ENCODE measurements around the gene AKR7A2. TPM values are rescaled to one million over a fixed set of nuclear protein-coding genes. Genes with fewer than 3 reads are reported as not detected.
"Not testable (repeated sequence)": the region's sequence is repeated elsewhere in the genome, so short reads cannot be mapped to it uniquely, and the experiment has no call there.

The AKR7A2 gene
- total and polyA plus RNA-seq, 7 experiments from 2014 or later: 15.7 to 115 (median 26.3) TPM

DNA sequence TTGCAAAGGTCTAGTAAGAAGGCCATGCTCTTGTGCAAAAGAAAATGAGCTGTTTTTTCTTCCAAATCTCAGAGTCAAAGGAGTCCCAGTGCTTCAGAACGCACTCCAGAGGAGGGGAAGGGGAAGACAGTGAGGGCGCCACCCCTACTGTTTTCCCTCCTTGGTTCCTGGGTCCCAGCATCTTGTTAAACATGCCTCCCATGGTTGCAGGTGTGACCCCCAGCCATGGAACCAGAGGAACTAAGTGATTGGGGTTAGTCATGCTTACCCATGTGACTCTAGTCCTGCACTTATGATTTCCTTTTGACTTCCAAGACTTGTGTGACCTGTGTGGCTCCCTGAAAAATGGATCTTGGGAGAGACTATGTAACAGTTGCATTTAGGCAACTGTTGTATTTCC, 17.3 kb downstream of the AKR7A2 start:
- H3K9me3 Mint-ChIP-seq: peaks cover 0 to 52% (median 26%) of the 10 kb centered on the region in 11 donors
- peaks cover 0 to under 1% (median 0%) of the 10 kb centered on the region in 7 donors for H3K4me1 Mint-ChIP-seq
- CTCF ChIA-PET: no interaction called here
- Histone ChIP-seq H3K9me3 (ENCODE audit: control insufficient read depth in 2 of 3, low read length in 3 of 3) (peaks cover 0 to 18% (median 0%) of the 10 kb centered on the region in 3 experiments), H3K4me1 (ENCODE audit: control insufficient read depth in 2 of 2, insufficient read depth in 2 of 2, low read length in 2 of 2) (no peaks in the 10 kb centered on the region), H3K36me3 (ENCODE audit: control insufficient read depth in 2 of 3, insufficient read depth in 3 of 3, low read length in 3 of 3) (no peaks in the 10 kb centered on the region), H3K4me3 (ENCODE audit: low read length) (no peak overlapping the region), H3K27ac (ENCODE audit: low read depth, low read length) (no peak overlapping the region), H3K27me3 (ENCODE audit: control insufficient read depth in 2 of 2, insufficient read depth in 2 of 2, low read length in 2 of 2) (no peaks in the 10 kb centered on the region)
- DNase-seq (no peak), ATAC-seq (no peak)
- no peak overlapping the region for H3K27ac Mint-ChIP-seq
- H3K27me3 Mint-ChIP-seq: peaks cover 0 to 4% (median 3%) of the 10 kb centered on the region in 5 donors
- H3K36me3 Mint-ChIP-seq: peaks cover 3 to 41% (median 33%) of the 10 kb centered on the region in 5 donors
- intact Hi-C loops (cut with micrococcal nuclease): no loop called here
- H3K4me3 Mint-ChIP-seq: no peak overlapping the region
- POLR2A ChIA-PET: no interaction called here

DNA sequence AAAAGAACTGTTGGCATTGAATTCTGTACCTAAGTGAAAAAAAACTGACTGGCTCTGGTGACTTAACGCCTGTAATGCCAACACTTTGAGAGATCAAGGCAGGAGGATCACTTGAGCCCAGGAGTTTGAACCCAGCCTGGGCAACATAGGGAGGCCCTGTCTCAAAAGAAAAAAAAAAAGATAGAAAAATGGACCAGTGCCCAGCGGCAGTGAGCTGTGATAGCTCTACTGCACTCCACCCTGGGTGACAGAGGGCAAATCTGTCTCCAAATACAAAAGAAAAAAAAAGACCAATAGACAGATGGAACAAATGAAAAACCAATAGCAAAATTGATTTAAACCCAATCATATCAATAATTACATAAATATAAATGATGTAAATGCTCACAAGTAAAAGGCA, 22.7 kb downstream of the AKR7A2 start:
- Histone ChIP-seq H3K9me3 (ENCODE audit: control insufficient read depth in 2 of 3, low read length in 3 of 3) (peaks cover 0 to under 1% (median 0%) of the 10 kb centered on the region in 3 experiments), H3K36me3 (ENCODE audit: control insufficient read depth in 2 of 3, insufficient read depth in 3 of 3, low read length in 3 of 3) (no peaks in the 10 kb centered on the region), H3K4me1 (ENCODE audit: control insufficient read depth in 2 of 2, insufficient read depth in 2 of 2, low read length in 2 of 2) (peaks cover 3 to 7% of the 10 kb centered on the region in 2 donors), H3K27me3 (ENCODE audit: control insufficient read depth in 2 of 2, insufficient read depth in 2 of 2, low read length in 2 of 2) (no peaks in the 10 kb centered on the region), H3K27ac (ENCODE audit: low read depth, low read length) (no peak overlapping the region), H3K4me3 (ENCODE audit: low read length) (peak overlapping the region; percentile 58)
- intact Hi-C loops (cut with micrococcal nuclease): no loop called here
- DNase-seq: no peak
- ChIA-PET POLR2A (interaction anchor here (0.6 kb wide), 1 partner anchor 272 kb away, joined by 3 read pairs; no protein-coding TSS in a partner anchor), CTCF (no interaction called here)
- no peak overlapping the region for H3K27ac Mint-ChIP-seq
- H3K4me1 Mint-ChIP-seq: peaks cover 0 to 11% (median 9%) of the 10 kb centered on the region in 7 donors
- peaks cover 0 to 25% (median 9%) of the 10 kb centered on the region in 11 donors for H3K9me3 Mint-ChIP-seq
- H3K27me3 Mint-ChIP-seq: peaks cover 9 to 17% (median 10%) of the 10 kb centered on the region in 5 donors
- peak overlapping the region; percentile 26 to 73 (median 54) for H3K4me3 Mint-ChIP-seq
- no peak for ATAC-seq
- H3K36me3 Mint-ChIP-seq: peaks cover under 1 to 27% (median 9%) of the 10 kb centered on the region in 5 donors

GRCh38 chr1:19288324-19289241, 23.4 kb downstream of the AKR7A2 start, which contains the start of gene AKR7A3:
TSS of gene AKR7A3 (minus strand) at chr1:19288770. CDS start at chr1:19288709, 61 bp downstream.
- H3K27me3 ChIP-seq (ENCODE audit: control insufficient read depth in 2 of 2, insufficient read depth in 2 of 2, low read length in 2 of 2); CTCF ChIA-PET; H3K4me1 ChIP-seq (ENCODE audit: control insufficient read depth in 2 of 2, insufficient read depth in 2 of 2, low read length in 2 of 2); H3K9me3 ChIP-seq (ENCODE audit: control insufficient read depth in 2 of 3, low read length in 3 of 3); H3K36me3 ChIP-seq (ENCODE audit: control insufficient read depth in 2 of 3, insufficient read depth in 3 of 3, low read length in 3 of 3); H3K27ac ChIP-seq (ENCODE audit: low read depth, low read length); intact Hi-C loops (cut with micrococcal nuclease): not testable (repeated sequence)
- POLR2A ChIA-PET: interaction anchor here (0.7 kb wide), 1 partner anchor 77 kb away, joined by 3 read pairs; no protein-coding TSS in a partner anchor
- H3K27me3 Mint-ChIP-seq: peaks cover 9 to 17% (median 10%) of the 10 kb centered on the region in 5 donors
- H3K4me1 Mint-ChIP-seq: peaks cover 0 to 11% (median 9%) of the 10 kb centered on the region in 7 donors
- H3K27ac Mint-ChIP-seq: peak within 1 kb of the TSS in 1 of 9 donors; percentile 16
- peak within 1 kb of the TSS; percentile 37 to 79 (median 69) for H3K4me3 Mint-ChIP-seq
- H3K36me3 Mint-ChIP-seq: peaks cover 0 to 25% (median 6%) of the 10 kb centered on the region in 5 donors
- ATAC-seq: peak; percentile 90
- peak within 1 kb of the TSS; percentile 58 for H3K4me3 ChIP-seq (ENCODE audit: low read length)
- DNase-seq: peak; percentile 31 to 49 (median 44)
- H3K9me3 Mint-ChIP-seq: peaks cover 0 to 19% (median 8%) of the 10 kb centered on the region in 11 donors

GRCh38 chr1:19287436-19288185, 24.3 kb downstream of the AKR7A2 start:
- no peak for DNase-seq
- POLR2A ChIA-PET: interaction anchor here (0.7 kb wide), 1 partner anchor 77 kb away, joined by 3 read pairs; no protein-coding TSS in a partner anchor
- H3K27ac Mint-ChIP-seq: peak overlapping the region in 1 of 9 donors; percentile 16
- CTCF ChIA-PET: no interaction called here
- Histone ChIP-seq H3K27me3 (ENCODE audit: control insufficient read depth in 2 of 2, insufficient read depth in 2 of 2, low read length in 2 of 2) (no peaks in the 10 kb centered on the region), H3K27ac (ENCODE audit: low read depth, low read length) (no peak overlapping the region), H3K36me3 (ENCODE audit: control insufficient read depth in 2 of 3, insufficient read depth in 3 of 3, low read length in 3 of 3) (no peaks in the 10 kb centered on the region), H3K9me3 (ENCODE audit: control insufficient read depth in 2 of 3, low read length in 3 of 3) (no peaks in the 10 kb centered on the region), H3K4me1 (ENCODE audit: control insufficient read depth in 2 of 2, insufficient read depth in 2 of 2, low read length in 2 of 2) (peaks cover 3 to 7% of the 10 kb centered on the region in 2 donors), H3K4me3 (ENCODE audit: low read length) (no peak overlapping the region)
- H3K9me3 Mint-ChIP-seq: peaks cover 0 to 10% (median 4%) of the 10 kb centered on the region in 11 donors
- H3K36me3 Mint-ChIP-seq: peaks cover 0 to 19% (median 6%) of the 10 kb centered on the region in 5 donors
- H3K4me3 Mint-ChIP-seq: peak overlapping the region; percentile 37 to 79 (median 69)
- intact Hi-C loops (cut with micrococcal nuclease): no loop called here
- peaks cover 9 to 17% (median 10%) of the 10 kb centered on the region in 5 donors for H3K27me3 Mint-ChIP-seq
- H3K4me1 Mint-ChIP-seq: peaks cover 0 to 11% (median 9%) of the 10 kb centered on the region in 7 donors
- no peak for ATAC-seq

GRCh38 chr1:19285807-19286206, 26.1 kb downstream of the AKR7A2 start:
- H3K27ac ChIP-seq (ENCODE audit: low read depth, low read length); H3K9me3 ChIP-seq (ENCODE audit: control insufficient read depth in 2 of 3, low read length in 3 of 3); ATAC-seq; POLR2A ChIA-PET; H3K4me3 Mint-ChIP-seq; CTCF ChIA-PET; H3K36me3 ChIP-seq (ENCODE audit: control insufficient read depth in 2 of 3, insufficient read depth in 3 of 3, low read length in 3 of 3); intact Hi-C loops (cut with micrococcal nuclease); H3K4me3 ChIP-seq (ENCODE audit: low read length); H3K4me1 ChIP-seq (ENCODE audit: control insufficient read depth in 2 of 2, insufficient read depth in 2 of 2, low read length in 2 of 2); H3K9me3 Mint-ChIP-seq; DNase-seq; H3K27me3 ChIP-seq (ENCODE audit: control insufficient read depth in 2 of 2, insufficient read depth in 2 of 2, low read length in 2 of 2); H3K27ac Mint-ChIP-seq: not testable (repeated sequence)
- H3K27me3 Mint-ChIP-seq: peaks cover 9 to 17% (median 10%) of the 10 kb centered on the region in 5 donors
- peaks cover 0 to 11% (median 9%) of the 10 kb centered on the region in 7 donors for H3K4me1 Mint-ChIP-seq
- H3K36me3 Mint-ChIP-seq: peaks cover 0 to 11% (median 4%) of the 10 kb centered on the region in 5 donors

DNA sequence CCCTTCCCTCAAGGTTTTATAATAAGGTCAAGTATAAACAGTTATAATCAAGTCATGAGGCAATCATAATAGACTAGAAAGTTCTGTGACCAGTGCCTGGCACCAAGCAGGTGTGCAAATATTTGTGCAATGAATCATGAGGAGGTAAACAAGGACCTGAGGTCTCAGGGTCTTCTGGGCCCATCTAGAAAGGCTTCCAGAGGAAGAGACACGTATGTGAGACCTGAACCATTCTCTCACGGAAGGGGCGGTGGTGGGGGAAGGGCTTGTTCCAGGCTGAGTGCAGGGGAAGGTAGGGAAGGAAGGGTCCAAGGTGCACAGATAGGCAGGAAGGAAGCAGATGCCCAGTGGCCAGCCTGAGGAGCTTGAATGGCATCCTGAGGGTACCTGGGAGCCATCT, 26.6 kb downstream of the AKR7A2 start:
- Mint-ChIP-seq H3K27me3 (peaks cover 9 to 17% (median 10%) of the 10 kb centered on the region in 5 donors), H3K4me1 (peaks cover 0 to 11% (median 9%) of the 10 kb centered on the region in 7 donors), H3K36me3 (peaks cover 0 to 11% (median 4%) of the 10 kb centered on the region in 5 donors)
- intact Hi-C loops (cut with micrococcal nuclease); H3K27ac ChIP-seq (ENCODE audit: low read depth, low read length); H3K4me3 Mint-ChIP-seq; H3K9me3 Mint-ChIP-seq; CTCF ChIA-PET; H3K4me1 ChIP-seq (ENCODE audit: control insufficient read depth in 2 of 2, insufficient read depth in 2 of 2, low read length in 2 of 2); POLR2A ChIA-PET; H3K9me3 ChIP-seq (ENCODE audit: control insufficient read depth in 2 of 3, low read length in 3 of 3); H3K4me3 ChIP-seq (ENCODE audit: low read length); H3K36me3 ChIP-seq (ENCODE audit: control insufficient read depth in 2 of 3, insufficient read depth in 3 of 3, low read length in 3 of 3); ATAC-seq; H3K27me3 ChIP-seq (ENCODE audit: control insufficient read depth in 2 of 2, insufficient read depth in 2 of 2, low read length in 2 of 2); H3K27ac Mint-ChIP-seq; DNase-seq: not testable (repeated sequence)
